ENCODE data around the gene GFI1B.
"Not testable (repeated sequence)": the region's sequence is repeated elsewhere in the genome, so short reads cannot be mapped to it uniquely, and the experiment has no call there.

The GFI1B gene

GRCh38 chr9:132997591-132997990, 19.1 kb downstream of the GFI1B start:
- TF ChIP-seq CTCF (IDR thresholded peaks at IDR 0.05; ENCODE audit: borderline replicate concordance, insufficient read depth, low read depth, low read length) = no peak
- H3K4me3 ChIP-seq (ENCODE audit: low read depth, low read length) = no peak overlapping the region

GRCh38 chr9:132998221-132998620, 19.7 kb downstream of the GFI1B start:
- H3K4me3 ChIP-seq (ENCODE audit: low read depth, low read length) = not testable (repeated sequence)

DNA sequence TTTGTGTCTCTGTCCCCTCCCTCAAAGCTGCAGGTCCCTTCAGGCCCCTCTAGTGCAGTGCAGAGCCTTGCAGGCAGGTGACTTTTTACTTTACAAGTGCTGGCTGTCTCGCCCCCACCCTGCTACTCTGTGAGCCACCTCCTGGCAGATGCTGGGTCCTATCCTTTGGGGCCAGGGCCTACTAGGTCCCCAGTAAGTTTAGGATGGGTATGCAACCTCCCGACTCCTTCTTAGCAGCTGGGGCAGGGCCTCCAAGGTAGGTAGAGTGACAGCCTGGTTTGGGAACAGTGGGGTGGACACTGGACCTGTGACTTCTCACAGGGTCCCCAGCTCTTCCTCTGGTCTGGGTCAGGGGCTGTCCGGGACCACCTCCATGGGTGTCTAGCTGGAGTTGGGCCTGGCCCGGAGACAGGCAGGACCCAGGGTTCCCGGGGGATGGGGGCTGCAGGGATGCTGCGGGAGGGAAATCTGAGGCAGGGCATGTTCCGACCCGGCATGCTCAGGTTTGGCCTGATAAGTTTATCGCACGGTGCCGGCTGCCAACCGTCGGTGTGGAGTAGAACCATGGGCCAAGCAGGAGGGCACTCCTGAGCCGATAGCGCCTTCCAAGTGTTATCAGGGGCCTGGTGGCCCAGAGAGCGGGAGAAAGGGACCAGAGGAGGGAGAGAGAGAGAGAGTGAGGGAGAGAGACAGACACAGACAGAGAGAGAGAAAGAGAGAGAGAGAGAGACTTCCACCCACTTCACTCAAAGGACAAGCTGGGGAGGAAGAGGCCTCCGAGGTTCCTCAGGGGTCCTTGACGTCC, 20.5 kb downstream of the GFI1B start:
- no peak overlapping the region for H3K4me3 ChIP-seq (ENCODE audit: low read depth, low read length)
- TF ChIP-seq CTCF (IDR thresholded peaks at IDR 0.05; ENCODE audit: borderline replicate concordance, insufficient read depth, low read depth, low read length) = no peak

- TF ChIP-seq CTCF (IDR thresholded peaks at IDR 0.05; ENCODE audit: borderline replicate concordance, insufficient read depth, low read depth, low read length) = no peak
- no peak overlapping the region for H3K4me3 ChIP-seq (ENCODE audit: low read depth, low read length)
These were observed 23.9 kb downstream of the GFI1B start for GRCh38 chr9:133002147-133003070.

DNA sequence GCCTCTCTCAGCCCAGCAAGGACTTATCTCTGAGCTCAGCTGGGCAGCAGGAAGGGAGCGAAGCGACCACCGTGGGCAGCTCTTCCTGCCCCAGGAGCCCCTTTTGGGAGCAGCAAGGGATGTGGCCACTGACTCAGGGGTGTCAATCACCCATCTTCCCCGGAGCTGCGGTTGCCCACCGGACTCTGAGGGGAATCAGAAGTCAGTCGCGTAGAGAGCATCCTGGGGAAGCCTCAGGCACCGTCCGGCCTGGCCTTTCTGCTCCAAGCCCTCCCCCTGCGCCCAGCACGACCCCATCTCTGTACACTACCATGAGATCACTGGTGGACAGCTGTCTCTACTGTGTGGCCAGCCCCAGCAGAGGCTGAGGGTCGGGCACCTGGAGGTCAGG, 24.6 kb downstream of the GFI1B start:
- no peak for TF ChIP-seq CTCF (IDR thresholded peaks at IDR 0.05; ENCODE audit: borderline replicate concordance, insufficient read depth, low read depth, low read length)
- no peak overlapping the region for H3K4me3 ChIP-seq (ENCODE audit: low read depth, low read length)

GRCh38 chr9:133003671-133004090, 25.2 kb downstream of the GFI1B start:
- H3K4me3 ChIP-seq (ENCODE audit: low read depth, low read length) = no peak overlapping the region
- no peak for TF ChIP-seq CTCF (IDR thresholded peaks at IDR 0.05; ENCODE audit: borderline replicate concordance, insufficient read depth, low read depth, low read length)

GRCh38 chr9:133004091-133004998, 25.9 kb downstream of the GFI1B start:
- no peak overlapping the region for H3K4me3 ChIP-seq (ENCODE audit: low read depth, low read length)

More at GRCh38 chr9:133004091-133004998, 25.9 kb downstream of the GFI1B start:
- TF ChIP-seq CTCF (IDR thresholded peaks at IDR 0.05; ENCODE audit: borderline replicate concordance, insufficient read depth, low read depth, low read length) = no peak

All from GM12875 (cell line).